SK-N-MC (cell line): ENCODE results near the gene ABCA3.

Source experiments
- EZH2 ChIP-seq: fragments of 200-600 bp; sonication (generic); IDR thresholded peaks from one replicate; pipeline ENCODE4 v1.6.1; 2017; ENCODE audit warnings: antibody characterized with exemption
- FOXP2 ChIP-seq: optimal IDR thresholded peaks from 2 replicates; pipeline ENCODE3; 2011; ENCODE audit warnings: mild to moderate bottlenecking, moderate library complexity; ENCODE audit not compliant: insufficient read depth; ENCODE audit errors: extremely low read length, control extremely low read depth
- POLR2AphosphoS5 ChIP-seq: IDR thresholded peaks from 2 replicates; pipeline ENCODE4 v1.6.1; 2012; ENCODE audit warnings: mild to moderate bottlenecking, low read depth, low read length, borderline replicate concordance

GRCh38 chr16:2373176-2373575 lies 32.6 kb upstream of the ABCA3 start:
- TF ChIP-seq POLR2AphosphoS5 (no peak), EZH2 (no peak), FOXP2 (no peak)
